ENCODE results near the gene NMRAL1.

- TF ChIP-seq CTCF (IDR thresholded peaks at IDR 0.05) (no peak), POLR2A (IDR thresholded peaks at IDR 0.05) (no peak)
Measured at GRCh38 chr16:4481963-4482362, 7.5 kb upstream of the NMRAL1 start.

Data from lower leg skin (tissue), 3 donors.